HG02852 (cell line): Measurements from ENCODE around the gene TSEN54.

Experiments
- ATAC-seq: cut with Tn5 transposase; IDR thresholded peaks from one replicate; pipeline ENCODE4 v1.9.1; 2021; ENCODE audit warnings: mild to moderate bottlenecking, moderate library complexity; ENCODE audit not compliant: unreplicated experiment

The TSEN54 gene

GRCh38 chr17:75561927-75562603, 45.7 kb downstream of the TSEN54 start:
- ATAC-seq, result no peak

GRCh38 chr17:75563063-75563758, 46.9 kb downstream of the TSEN54 start:
- no peak for ATAC-seq

GRCh38 chr17:75564195-75564594, 47.9 kb downstream of the TSEN54 start:
- no peak for ATAC-seq

- no peak for ATAC-seq
Observed at GRCh38 chr17:75565066-75565465, 48.7 kb downstream of the TSEN54 start.

- ATAC-seq, result no peak
Observed at GRCh38 chr17:75565618-75566017, 49.3 kb downstream of the TSEN54 start.

- no peak for ATAC-seq
Observed at GRCh38 chr17:75566416-75566815, 50.1 kb downstream of the TSEN54 start.

GRCh38 chr17:75566834-75567233, 50.5 kb downstream of the TSEN54 start:
- no peak for ATAC-seq

- ATAC-seq, result no peak
Observed at GRCh38 chr17:75568412-75569255, 52.3 kb downstream of the TSEN54 start.

- ATAC-seq, result no peak
Observed at GRCh38 chr17:75570034-75570676, 53.8 kb downstream of the TSEN54 start.

GRCh38 chr17:75570772-75571171, 54.4 kb downstream of the TSEN54 start:
- no peak for ATAC-seq

- no peak for ATAC-seq
Observed at GRCh38 chr17:75571197-75571884, 55.0 kb downstream of the TSEN54 start.

- ATAC-seq, result no peak
Observed at GRCh38 chr17:75571885-75572215, 55.5 kb downstream of the TSEN54 start.

- ATAC-seq, result no peak
Observed at GRCh38 chr17:75572713-75573539, 56.6 kb downstream of the TSEN54 start.

GRCh38 chr17:75573540-75573957, 57.2 kb downstream of the TSEN54 start:
- no peak for ATAC-seq

- ATAC-seq, result no peak
Observed at GRCh38 chr17:75573994-75574393, 57.7 kb downstream of the TSEN54 start.
